Suprapubic skin (tissue), 3 donors: Measurements from ENCODE around the gene SCARB1.

Experiments used
- EP300 ChIP-seq: sonication (generic); formaldehyde crosslinking; IDR thresholded peaks from one replicate; pipeline ENCODE4 v1.6.1; 2017; ENCODE audit warnings: antibody characterized with exemption
- POLR2A ChIP-seq, 2 donors: fragments of 450-650 bp; IDR thresholded peaks; one replicate each; pipeline ENCODE4 v1.6.1; 2017; ENCODE audit warnings: antibody characterized with exemption in 2 of 2, mild to moderate bottlenecking in 2 of 2, moderate library complexity in 2 of 2
- TF ChIP-seq, protein P1 (sequence below), 2 donors: fragments of 200-600 bp in 1 of 2; fragments of 450-650 bp in 1 of 2; sonication (generic) in 1 of 2; IDR thresholded peaks; one replicate each; pipeline ENCODE4 v1.5.1; 2016 to 2019; ENCODE audit warnings: antibody characterized with exemption in 2 of 2, mild to moderate bottlenecking in 1 of 2, moderate library complexity in 1 of 2

- TF ChIP-seq POLR2A (IDR thresholded peaks at IDR 0.05) (no peak), EP300 (no peak)
- TF ChIP-seq, protein P1, sequence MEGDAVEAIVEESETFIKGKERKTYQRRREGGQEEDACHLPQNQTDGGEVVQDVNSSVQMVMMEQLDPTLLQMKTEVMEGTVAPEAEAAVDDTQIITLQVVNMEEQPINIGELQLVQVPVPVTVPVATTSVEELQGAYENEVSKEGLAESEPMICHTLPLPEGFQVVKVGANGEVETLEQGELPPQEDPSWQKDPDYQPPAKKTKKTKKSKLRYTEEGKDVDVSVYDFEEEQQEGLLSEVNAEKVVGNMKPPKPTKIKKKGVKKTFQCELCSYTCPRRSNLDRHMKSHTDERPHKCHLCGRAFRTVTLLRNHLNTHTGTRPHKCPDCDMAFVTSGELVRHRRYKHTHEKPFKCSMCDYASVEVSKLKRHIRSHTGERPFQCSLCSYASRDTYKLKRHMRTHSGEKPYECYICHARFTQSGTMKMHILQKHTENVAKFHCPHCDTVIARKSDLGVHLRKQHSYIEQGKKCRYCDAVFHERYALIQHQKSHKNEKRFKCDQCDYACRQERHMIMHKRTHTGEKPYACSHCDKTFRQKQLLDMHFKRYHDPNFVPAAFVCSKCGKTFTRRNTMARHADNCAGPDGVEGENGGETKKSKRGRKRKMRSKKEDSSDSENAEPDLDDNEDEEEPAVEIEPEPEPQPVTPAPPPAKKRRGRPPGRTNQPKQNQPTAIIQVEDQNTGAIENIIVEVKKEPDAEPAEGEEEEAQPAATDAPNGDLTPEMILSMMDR (IDR thresholded peaks at IDR 0.05) = no peak
Measured at GRCh38 chr12:124837249-124837897, 26.3 kb downstream of the SCARB1 start.
